ENCODE measurements around the gene ANTXR1. TPM values are rescaled to one million over a fixed set of nuclear protein-coding genes. Genes with fewer than 3 reads are reported as not detected.

ANTXR1 gene
- total and polyA plus RNA-seq, 2 of the 8 experiments (the other 6 are each of a cell fraction or from before 2014, with no cell fraction given) = 15.8 to 44.3 TPM

GRCh38 chr2:69241664-69242514, 228.9 kb downstream of the ANTXR1 start (continued):
- TF ChIP-seq SRF (IDR thresholded peaks at IDR 0.05; ENCODE audit: low read depth, low read length) (no peak), CHD1 (IDR thresholded peaks at IDR 0.05; ENCODE audit: low read depth, low read length) (no peak), BACH1 (IDR thresholded peaks at IDR 0.05; ENCODE audit: low read length) (no peak), E2F6 (IDR thresholded peaks at IDR 0.05) (no peak), TEAD4 (IDR thresholded peaks at IDR 0.05; ENCODE audit: low read depth, low read length) (no peak)

Measured in H1 (cell line).